Stimulated activated CD8-positive, alpha-beta memory T cell treated with anti-CD3 and anti-CD28 coated beads, Interleukin-12 subunit alpha, Interleukin-12 subunit beta, amount 100 ng/mL, for 24 hours (primary cell): ENCODE data around the gene CCDC92.

ENCODE experiments used
- DNase-seq: peaks from one replicate; pipeline ENCODE4 v3.0.0-alpha.2; 2020; ENCODE audit errors: extremely low read depth

Gene CCDC92

GRCh38 chr12:123976227-123976826, 3.7 kb upstream of the CCDC92 start:
- no peak for DNase-seq

GRCh38 chr12:123973552-123974341, 1.1 kb upstream of the CCDC92 start:
- no peak for DNase-seq

- DNase-seq = no peak
These were observed 718 bp downstream of the CCDC92 start for GRCh38 chr12:123971770-123972456.

- DNase-seq = no peak
These were observed 1.2 kb downstream of the CCDC92 start for GRCh38 chr12:123971449-123971769.

GRCh38 chr12:123967121-123967586, 5.5 kb downstream of the CCDC92 start:
- no peak for DNase-seq

GRCh38 chr12:123966596-123966995, 6.0 kb downstream of the CCDC92 start:
- DNase-seq = no peak

- DNase-seq = no peak
These were observed 7.2 kb downstream of the CCDC92 start for GRCh38 chr12:123965382-123965781.

GRCh38 chr12:123963821-123964220, 8.8 kb downstream of the CCDC92 start:
- DNase-seq = no peak

- DNase-seq = no peak
These were observed 10.1 kb downstream of the CCDC92 start for GRCh38 chr12:123962513-123962912.

GRCh38 chr12:123961585-123962345, 10.9 kb downstream of the CCDC92 start:
- no peak for DNase-seq

- no peak for DNase-seq
These were observed 11.8 kb downstream of the CCDC92 start for GRCh38 chr12:123960856-123961255.

- DNase-seq = no peak
These were observed 12.4 kb downstream of the CCDC92 start for GRCh38 chr12:123960029-123960735.

- DNase-seq = no peak
These were observed 13.8 kb downstream of the CCDC92 start for GRCh38 chr12:123958876-123959275.

- DNase-seq = no peak
These were observed 14.2 kb downstream of the CCDC92 start for GRCh38 chr12:123958462-123958861.

- no peak for DNase-seq
These were observed 15.4 kb downstream of the CCDC92 start for GRCh38 chr12:123957196-123957595.

- no peak for DNase-seq
These were observed 16.4 kb downstream of the CCDC92 start for GRCh38 chr12:123956249-123956648.

- DNase-seq = no peak
These were observed 17.8 kb downstream of the CCDC92 start for GRCh38 chr12:123954647-123955350.

- no peak for DNase-seq
These were observed 20.6 kb downstream of the CCDC92 start for GRCh38 chr12:123952037-123952436.

GRCh38 chr12:123951467-123951866, 21.2 kb downstream of the CCDC92 start:
- DNase-seq = no peak

GRCh38 chr12:123950476-123951349, 21.9 kb downstream of the CCDC92 start:
- no peak for DNase-seq
